Ishikawa (cell line): ENCODE measurements around the gene CBFA2T2.
A peak's percentile ranks its signal among the peaks of the same experiment; 100 is the strongest.

Source experiments
- CEBPB ChIP-seq: IDR thresholded peaks from 2 replicates; pipeline ENCODE4 v1.6.1; 2012
- CREB1 ChIP-seq: IDR thresholded peaks from 2 replicates; pipeline ENCODE4 v1.6.1; 2012; ENCODE audit warnings: low read depth
- EGR1 ChIP-seq: IDR thresholded peaks from 2 replicates; pipeline ENCODE4 v1.6.1; 2012
- EP300 ChIP-seq: IDR thresholded peaks from 2 replicates; pipeline ENCODE4 v1.6.1; 2012; ENCODE audit warnings: borderline replicate concordance
- FOXM1 ChIP-seq: IDR thresholded peaks from 2 replicates; pipeline ENCODE4 v1.6.1; 2012; ENCODE audit warnings: low read depth, borderline replicate concordance
- NFIC ChIP-seq: IDR thresholded peaks from 2 replicates; pipeline ENCODE4 v1.6.1; 2012
- RAD21 ChIP-seq: IDR thresholded peaks from 2 replicates; pipeline ENCODE4 v1.6.1; 2012; ENCODE audit warnings: low read depth
- TAF1 ChIP-seq: IDR thresholded peaks from 2 replicates; pipeline ENCODE4 v1.6.1; 2012; ENCODE audit warnings: low read depth, mild to moderate bottlenecking
- TCF12 ChIP-seq: IDR thresholded peaks from 2 replicates; pipeline ENCODE4 v1.6.1; 2012; ENCODE audit warnings: low read depth
- TEAD4 ChIP-seq: IDR thresholded peaks from 2 replicates; pipeline ENCODE4 v1.6.1; 2012
- YY1 ChIP-seq: IDR thresholded peaks from 2 replicates; pipeline ENCODE4 v1.6.1; 2012; ENCODE audit warnings: low read depth
- ZBTB7A ChIP-seq: IDR thresholded peaks from 2 replicates; pipeline ENCODE4 v1.6.1; 2012; ENCODE audit warnings: low read depth
- TF ChIP-seq, protein P1 (sequence below): IDR thresholded peaks from 2 replicates; pipeline ENCODE4 v1.6.1; 2012
- TF ChIP-seq, protein P2 (sequence below): IDR thresholded peaks from 2 replicates; pipeline ENCODE4 v1.6.1; 2012
- TF ChIP-seq, protein P3 (sequence below): IDR thresholded peaks from 2 replicates; pipeline ENCODE4 v1.6.1; 2012; ENCODE audit warnings: low read depth, mild to moderate bottlenecking

Gene CBFA2T2

GRCh38 chr20:33490023-33490933 is at the start of gene CBFA2T2:
CBFA2T2 (plus strand) TSS chr20:33490096; CDS start chr20:33490268, 172 bp downstream.
- no peak for TF ChIP-seq EGR1
- no peak for TF ChIP-seq TEAD4
- TF ChIP-seq ZBTB7A = 0 out of 2 replicates have a peak, but pooled peaks have one; percentile 18
- peak; percentile 5; the same call in 1 of the 2 replicates for TF ChIP-seq TAF1
- no peak for TF ChIP-seq CREB1
- TF ChIP-seq, protein P1, sequence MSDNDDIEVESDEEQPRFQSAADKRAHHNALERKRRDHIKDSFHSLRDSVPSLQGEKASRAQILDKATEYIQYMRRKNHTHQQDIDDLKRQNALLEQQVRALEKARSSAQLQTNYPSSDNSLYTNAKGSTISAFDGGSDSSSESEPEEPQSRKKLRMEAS = no peak; the same call in none of the 2 replicates
- TF ChIP-seq NFIC = no peak
- TF ChIP-seq TCF12 = no peak
- no peak for TF ChIP-seq CEBPB
- no peak for TF ChIP-seq EP300
- no peak for TF ChIP-seq RAD21
- TF ChIP-seq YY1 = 0 out of 2 replicates have a peak, but pooled peaks have one; percentile 2

DNA sequence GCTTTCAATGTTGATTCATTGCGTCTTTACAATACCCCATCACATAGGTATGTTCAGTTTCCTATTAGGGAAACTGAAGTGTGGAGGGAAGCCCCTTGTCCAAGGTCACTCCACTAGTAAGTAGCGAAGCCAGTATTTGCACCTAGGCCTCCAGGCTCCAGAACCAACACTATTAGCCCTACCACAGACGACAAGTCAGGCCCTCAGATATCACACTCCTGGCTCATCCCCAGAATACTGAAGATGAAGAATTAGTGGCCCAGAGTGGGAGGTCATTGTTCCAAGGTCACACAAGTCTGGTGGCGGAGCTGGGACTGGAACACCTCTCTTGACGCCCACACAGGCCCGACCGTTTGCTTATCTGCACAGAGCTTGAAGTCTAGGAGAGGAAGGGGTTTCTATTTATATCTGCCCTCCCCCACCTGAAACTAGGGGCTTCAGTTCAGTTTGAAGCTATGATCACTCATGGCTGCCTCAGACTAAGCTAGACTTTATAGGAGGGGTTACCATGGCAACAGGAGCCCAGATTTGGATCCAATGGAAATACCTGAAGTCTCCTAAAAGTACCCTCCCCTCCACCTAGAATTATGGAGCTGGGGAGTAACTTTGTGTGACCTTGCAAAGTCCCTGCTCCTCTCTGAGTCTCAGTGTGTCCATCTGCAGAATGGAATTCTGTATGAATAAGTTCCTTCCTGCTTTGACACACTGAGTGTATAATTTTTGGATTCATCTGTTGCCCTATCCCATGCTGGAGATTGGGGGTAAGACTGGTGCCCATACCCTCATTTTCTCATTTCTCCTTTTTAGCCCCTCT is 48.5 kb upstream of the CBFA2T2 start:
- no peak for TF ChIP-seq FOXM1
- no peak for TF ChIP-seq EP300
- no peak for TF ChIP-seq CEBPB
- TF ChIP-seq YY1 = no peak
- TF ChIP-seq ZBTB7A = no peak

- TF ChIP-seq, protein P2, sequence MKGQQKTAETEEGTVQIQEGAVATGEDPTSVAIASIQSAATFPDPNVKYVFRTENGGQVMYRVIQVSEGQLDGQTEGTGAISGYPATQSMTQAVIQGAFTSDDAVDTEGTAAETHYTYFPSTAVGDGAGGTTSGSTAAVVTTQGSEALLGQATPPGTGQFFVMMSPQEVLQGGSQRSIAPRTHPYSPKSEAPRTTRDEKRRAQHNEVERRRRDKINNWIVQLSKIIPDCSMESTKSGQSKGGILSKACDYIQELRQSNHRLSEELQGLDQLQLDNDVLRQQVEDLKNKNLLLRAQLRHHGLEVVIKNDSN = no peak
- TF ChIP-seq ZBTB7A (no peak), TEAD4 (no peak), NFIC (no peak), RAD21 (no peak), EP300 (no peak), TCF12 (no peak), FOXM1 (no peak), EGR1 (no peak), YY1 (no peak)
- TF ChIP-seq, protein P3, sequence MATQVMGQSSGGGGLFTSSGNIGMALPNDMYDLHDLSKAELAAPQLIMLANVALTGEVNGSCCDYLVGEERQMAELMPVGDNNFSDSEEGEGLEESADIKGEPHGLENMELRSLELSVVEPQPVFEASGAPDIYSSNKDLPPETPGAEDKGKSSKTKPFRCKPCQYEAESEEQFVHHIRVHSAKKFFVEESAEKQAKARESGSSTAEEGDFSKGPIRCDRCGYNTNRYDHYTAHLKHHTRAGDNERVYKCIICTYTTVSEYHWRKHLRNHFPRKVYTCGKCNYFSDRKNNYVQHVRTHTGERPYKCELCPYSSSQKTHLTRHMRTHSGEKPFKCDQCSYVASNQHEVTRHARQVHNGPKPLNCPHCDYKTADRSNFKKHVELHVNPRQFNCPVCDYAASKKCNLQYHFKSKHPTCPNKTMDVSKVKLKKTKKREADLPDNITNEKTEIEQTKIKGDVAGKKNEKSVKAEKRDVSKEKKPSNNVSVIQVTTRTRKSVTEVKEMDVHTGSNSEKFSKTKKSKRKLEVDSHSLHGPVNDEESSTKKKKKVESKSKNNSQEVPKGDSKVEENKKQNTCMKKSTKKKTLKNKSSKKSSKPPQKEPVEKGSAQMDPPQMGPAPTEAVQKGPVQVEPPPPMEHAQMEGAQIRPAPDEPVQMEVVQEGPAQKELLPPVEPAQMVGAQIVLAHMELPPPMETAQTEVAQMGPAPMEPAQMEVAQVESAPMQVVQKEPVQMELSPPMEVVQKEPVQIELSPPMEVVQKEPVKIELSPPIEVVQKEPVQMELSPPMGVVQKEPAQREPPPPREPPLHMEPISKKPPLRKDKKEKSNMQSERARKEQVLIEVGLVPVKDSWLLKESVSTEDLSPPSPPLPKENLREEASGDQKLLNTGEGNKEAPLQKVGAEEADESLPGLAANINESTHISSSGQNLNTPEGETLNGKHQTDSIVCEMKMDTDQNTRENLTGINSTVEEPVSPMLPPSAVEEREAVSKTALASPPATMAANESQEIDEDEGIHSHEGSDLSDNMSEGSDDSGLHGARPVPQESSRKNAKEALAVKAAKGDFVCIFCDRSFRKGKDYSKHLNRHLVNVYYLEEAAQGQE = no peak
- TF ChIP-seq, protein P1 = no peak
Observed at GRCh38 chr20:33442136-33443005, 47.5 kb upstream of the CBFA2T2 start.

GRCh38 chr20:33443006-33443511 is 46.8 kb upstream of the CBFA2T2 start:
- TF ChIP-seq YY1 = no peak
- no peak for TF ChIP-seq CEBPB
- peak; percentile 87 for TF ChIP-seq ZBTB7A

- TF ChIP-seq CEBPB (no peak), FOXM1 (no peak), TCF12 (no peak; the same call in 1 of the 2 replicates), ZBTB7A (no peak), EGR1 (no peak), NFIC (no peak), CREB1 (no peak), EP300 (no peak), RAD21 (no peak), TAF1 (peak; percentile 45; the same call in 1 of the 2 replicates), YY1 (peak; percentile 64), TEAD4 (peak; percentile 29; the same call in 1 of the 2 replicates)
- TF ChIP-seq, protein P2 = peak; percentile 32; the same call in 1 of the 2 replicates
- TF ChIP-seq, protein P1 = peak; percentile 95
- TF ChIP-seq, protein P3 = no peak
Observed at GRCh38 chr20:33443512-33444239, 46.2 kb upstream of the CBFA2T2 start, which contains the start of gene SNTA1. SNTA1 (minus strand) TSS chr20:33443763; CDS start chr20:33443620, 143 bp downstream.
